ENCODE measurements around the gene RPS27L.
"Not testable (repeated sequence)": the region's sequence is repeated elsewhere in the genome, so short reads cannot be mapped to it uniquely, and the experiment has no call there.

The RPS27L gene

DNA sequence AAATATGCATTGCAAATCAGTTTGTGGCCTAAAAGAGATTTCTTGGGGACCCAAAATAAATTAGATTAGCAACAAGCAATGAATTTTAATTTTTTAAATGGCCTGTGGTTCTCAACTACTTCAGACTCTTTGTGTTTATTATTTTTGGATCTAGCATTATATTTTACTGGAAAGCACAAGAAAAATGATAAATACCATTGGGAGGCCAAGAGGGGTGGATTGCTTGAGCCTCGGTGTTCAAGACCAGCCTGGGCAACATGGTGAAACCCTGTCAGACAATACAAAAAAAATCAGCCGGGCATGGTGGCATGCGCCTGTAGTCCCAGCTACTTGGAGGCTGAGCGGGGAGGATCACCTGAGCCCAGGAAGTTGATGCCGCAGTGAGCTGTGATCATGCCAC lies 22.0 kb downstream of the RPS27L start:
- no peak for DNase-seq

DNA sequence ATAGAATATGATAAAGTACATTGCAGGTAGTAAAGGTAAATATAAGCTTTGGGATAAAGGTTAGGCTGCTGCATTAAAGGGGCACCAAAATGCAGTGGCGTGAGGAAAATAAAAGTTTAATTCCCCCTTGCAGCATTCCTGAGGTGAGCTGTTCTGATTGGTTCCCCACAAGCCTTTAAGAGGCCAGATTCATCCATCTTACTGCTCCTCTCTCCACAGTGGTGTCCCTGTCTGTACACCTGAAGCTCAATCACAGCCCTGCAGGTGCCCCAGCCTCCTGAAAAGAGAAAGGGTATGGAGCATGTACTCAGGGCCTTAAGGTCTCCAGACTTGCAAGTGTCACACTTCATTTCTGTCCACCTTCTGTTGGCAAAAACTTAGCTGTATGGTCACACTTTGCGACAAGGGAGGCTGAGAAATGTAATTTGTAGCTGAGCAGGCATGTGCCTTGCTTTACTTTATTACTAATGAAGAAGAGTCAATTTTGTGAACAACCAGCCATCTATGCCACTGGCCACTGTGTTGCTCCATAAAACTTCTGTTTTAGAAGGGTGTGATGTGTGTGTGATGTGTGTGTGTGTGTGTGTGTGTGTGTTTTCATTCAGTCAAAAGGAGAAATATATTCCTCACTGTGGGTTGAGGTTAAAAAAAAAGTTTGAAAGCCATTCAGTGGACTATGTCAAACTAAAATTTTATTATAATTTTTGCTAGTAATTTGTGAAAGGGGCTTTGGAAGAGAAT lies 22.9 kb downstream of the RPS27L start:
- no peak for DNase-seq

DNA sequence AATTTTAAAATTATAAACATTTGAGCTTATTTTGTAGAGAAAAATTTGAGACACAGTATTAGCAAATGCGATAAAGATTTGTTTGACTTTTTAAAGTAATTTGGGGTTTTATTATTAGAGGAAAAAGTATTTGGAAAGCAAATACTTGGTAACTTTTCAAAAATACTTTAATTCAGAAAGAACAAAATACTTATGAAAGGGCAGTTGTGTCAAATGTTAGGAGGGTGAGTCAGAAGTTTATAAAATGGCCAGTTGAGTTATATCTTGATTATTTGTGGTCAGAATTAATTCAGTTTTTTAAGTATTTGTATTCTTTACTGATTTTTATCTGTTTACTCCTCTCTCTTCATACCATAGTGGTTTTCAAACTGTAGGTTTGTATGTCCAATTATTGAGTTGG lies 23.5 kb downstream of the RPS27L start:
- DNase-seq, result no peak

DNA sequence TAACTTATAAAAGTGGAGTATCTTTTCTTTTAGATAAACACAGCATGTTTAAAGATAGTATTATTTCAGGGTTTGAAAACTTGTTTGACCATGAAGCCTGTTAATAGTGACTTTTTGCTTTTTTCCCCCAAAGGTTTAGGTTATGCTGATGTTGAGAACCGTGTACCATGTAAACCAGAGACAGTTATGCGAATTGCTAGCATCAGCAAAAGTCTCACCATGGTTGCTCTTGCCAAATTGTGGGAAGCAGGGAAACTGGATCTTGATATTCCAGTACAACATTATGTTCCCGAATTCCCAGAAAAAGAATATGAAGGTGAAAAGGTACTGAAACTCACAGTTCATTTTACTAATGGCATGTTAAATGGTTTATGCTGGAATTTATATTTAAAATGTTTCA lies 30.6 kb downstream of the RPS27L start:
- no peak for DNase-seq

DNA sequence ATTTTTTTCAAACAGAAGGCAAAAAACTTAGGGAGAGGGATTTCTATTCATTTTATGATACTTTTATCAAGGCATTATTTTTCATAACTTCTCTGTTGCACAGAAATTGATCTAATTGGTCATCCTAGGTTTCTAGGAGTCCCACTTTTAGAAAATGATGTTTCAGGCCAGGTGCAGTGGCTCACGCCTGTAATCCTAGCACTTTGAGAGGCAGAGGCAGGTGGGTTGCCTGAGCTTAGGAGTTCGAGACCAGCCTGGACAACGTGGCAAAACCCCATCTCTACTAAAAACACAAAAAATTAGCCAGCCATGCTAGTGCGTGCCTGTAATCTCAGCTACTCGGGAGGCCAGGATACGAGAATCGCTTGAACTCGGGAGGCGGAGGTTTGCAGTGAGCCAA lies 32.8 kb downstream of the RPS27L start:
- DNase-seq, result no peak

- DNase-seq, result peak; percentile 53
These were observed 35.0 kb downstream of the RPS27L start for GRCh38 chr15:63122002-63122875.

DNA sequence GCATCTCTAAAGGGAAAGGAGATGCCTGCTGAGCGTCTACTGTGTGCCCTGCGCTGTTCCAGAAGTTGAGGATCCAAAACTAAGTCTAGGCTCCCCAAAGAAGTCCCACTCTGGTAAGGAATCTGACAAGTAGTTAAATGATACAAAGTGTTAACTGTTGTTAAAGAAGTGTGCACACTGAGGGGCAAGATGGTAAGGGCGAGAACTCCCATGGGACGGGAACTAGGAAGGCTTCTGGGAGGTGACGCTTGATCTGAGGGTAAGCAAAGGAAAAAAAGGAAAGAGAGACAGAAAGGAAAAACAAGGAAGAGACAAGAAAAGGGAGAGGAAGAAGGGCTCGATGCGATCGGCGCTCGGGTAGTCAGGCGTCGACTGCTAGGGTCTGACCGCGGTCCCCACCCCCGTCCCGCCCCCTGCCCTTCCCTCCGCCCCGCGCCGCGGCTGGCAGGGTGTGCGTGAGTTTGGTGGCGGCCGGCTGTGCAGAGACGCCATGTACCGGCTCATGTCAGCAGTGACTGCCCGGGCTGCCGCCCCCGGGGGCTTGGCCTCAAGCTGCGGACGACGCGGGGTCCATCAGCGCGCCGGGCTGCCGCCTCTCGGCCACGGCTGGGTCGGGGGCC lies 35.8 kb downstream of the RPS27L start, which contains the start of gene LACTB:
LACTB (plus strand) TSS at position 480 of the 620 bp plus-strand sequence; CDS start at position 491, 11 bp downstream.
- peak; percentile 84 for DNase-seq

GRCh38 chr15:63118854-63119253 lies 38.4 kb downstream of the RPS27L start:
- DNase-seq, result no peak

DNA sequence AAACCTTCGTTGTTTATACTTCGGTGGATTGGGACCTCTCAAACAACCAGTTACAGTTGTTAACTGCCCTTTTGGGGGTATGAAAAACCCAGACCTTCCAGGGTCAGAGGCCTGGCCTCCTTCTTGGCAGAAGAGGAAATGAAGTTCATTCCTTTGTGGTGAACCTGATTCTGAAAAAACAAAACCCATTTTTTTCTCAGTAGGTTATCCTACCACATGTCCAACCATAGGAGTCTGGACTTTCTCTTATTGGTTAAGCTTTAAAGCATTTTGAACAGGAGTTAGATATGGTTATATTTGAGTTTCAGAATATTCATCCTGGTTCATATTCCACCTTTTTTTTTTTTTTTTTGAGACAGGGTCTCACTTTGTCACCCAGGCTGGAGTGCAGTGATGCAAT lies 42.8 kb downstream of the RPS27L start:
- no peak for DNase-seq

- DNase-seq, result no peak
These were observed 44.4 kb downstream of the RPS27L start for GRCh38 chr15:63112871-63113270.

DNA sequence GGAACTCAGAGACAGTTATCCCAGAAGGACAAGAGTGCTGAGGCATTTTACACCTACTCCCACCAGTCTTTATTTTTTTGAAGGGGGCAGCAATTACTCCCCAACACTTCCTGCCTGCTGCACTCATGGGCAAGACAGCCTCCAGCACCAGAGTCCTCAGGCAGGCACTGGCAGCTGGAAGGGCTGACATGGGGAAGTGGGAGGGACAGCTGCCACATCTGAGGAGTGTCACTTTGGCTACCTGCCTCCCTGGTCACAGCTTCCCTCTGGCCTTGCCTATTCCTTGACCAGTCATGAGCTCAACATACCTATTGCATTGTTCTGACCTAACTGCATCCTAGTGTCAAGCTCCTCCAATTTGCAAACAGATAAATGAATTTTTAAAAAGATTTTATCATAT lies 45.8 kb downstream of the RPS27L start:
- no peak for DNase-seq

DNA sequence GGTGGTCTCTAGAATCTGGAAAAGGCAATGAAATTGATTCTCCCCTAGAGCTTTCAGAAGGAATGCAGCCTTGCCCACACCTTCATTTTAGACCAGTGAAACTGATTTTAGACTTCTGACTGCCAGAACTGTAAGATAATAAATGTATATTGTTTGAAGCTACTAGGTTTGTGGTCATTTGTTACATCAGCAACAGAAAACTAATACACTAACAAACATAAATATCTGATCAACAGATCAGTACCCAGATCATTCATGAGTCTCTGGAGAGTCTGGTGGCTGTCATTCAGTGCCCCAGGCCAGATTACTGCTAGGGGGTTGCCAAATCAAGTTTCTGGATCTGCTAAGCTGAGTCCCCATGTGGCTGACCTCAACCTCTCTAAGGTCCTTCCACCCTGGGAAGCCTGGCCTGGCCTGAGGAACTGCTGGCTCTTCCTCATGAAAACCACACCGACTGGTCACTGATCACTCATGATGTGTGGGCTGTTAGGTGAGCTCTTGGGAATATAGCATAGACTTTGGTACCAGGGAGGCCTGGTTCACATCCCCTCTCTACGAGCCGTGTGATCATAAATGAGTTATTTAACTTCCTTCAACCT lies 46.8 kb downstream of the RPS27L start:
- DNase-seq, result no peak

- no peak for DNase-seq
These were observed 47.4 kb downstream of the RPS27L start for GRCh38 chr15:63109920-63110319.

- DNase-seq, result no peak
These were observed 47.8 kb downstream of the RPS27L start for GRCh38 chr15:63109498-63109897.

DNA sequence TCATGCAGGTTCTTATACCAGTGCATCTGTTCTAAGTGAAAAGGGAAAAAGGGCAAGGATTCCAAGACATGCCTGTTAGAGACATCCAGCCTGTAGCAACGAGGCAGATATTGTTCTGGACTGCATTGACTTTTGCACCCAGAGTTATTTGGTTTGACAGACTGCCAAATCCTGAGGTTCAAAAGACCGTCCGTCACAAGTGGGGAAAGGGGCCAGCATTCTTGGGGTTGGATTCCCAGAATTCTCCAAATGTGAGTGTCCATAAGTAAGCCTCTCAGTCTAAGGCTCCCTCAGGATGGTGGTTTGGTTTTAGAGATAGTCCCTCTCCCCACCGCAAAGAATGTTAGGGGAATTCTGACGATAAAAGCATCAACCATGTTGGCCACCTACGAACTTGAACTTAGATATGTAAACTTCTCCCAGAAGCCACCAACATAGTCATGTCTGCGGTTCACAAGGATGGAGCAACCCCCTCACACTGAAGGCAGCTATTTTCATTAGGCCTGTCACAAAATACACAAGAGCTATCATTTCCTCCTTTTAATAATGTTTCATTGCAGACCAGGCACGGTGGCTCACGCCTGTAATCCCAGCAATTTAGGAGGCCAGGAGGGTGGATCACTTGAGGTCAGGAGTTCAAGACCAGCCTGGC lies 49.3 kb downstream of the RPS27L start:
- no peak for DNase-seq

- DNase-seq, result not testable (repeated sequence)
These were observed 51.9 kb downstream of the RPS27L start for GRCh38 chr15:63105354-63105753.

- DNase-seq, result no peak
These were observed 52.5 kb downstream of the RPS27L start for GRCh38 chr15:63104727-63105126.

DNA sequence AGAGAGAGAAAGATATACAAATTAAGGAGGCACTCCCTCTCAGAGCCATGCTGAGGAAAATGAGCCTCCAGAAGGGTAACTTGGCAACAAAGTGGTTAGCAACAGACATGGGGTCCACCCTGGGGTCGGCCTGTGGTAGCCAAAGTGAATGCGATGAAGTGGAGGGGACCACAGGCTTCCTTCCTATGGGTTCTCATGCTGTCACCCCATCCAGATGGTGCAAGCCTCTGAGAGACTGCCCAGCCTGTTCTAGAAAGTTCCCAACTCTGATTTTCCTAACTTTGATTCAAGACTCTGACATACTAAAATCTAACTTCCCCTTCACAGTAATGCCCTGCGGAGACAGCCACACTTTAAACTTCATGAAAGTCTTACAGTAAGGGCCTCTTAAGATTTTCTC lies 53.9 kb downstream of the RPS27L start:
- DNase-seq, result no peak

- DNase-seq, result not testable (repeated sequence)
These were observed 57.7 kb downstream of the RPS27L start for GRCh38 chr15:63099581-63099980.

- not testable (repeated sequence) for DNase-seq
These were observed 58.4 kb downstream of the RPS27L start for GRCh38 chr15:63098901-63099300.
